GM12892 (cell line): ENCODE data around the gene OXSM.
A peak's percentile ranks its signal among the peaks of the same experiment; 100 is the strongest.

Experiments
- POLR2A ChIP-seq: IDR thresholded peaks from 2 replicates; pipeline ENCODE4 v1.6.1; 2011; ENCODE audit warnings: low read depth, low read length, control low read depth
- POLR2AphosphoS5 ChIP-seq: IDR thresholded peaks from 2 replicates; pipeline ENCODE4 v1.6.1; 2011; ENCODE audit warnings: low read depth, low read length, control low read depth
- TAF1 ChIP-seq: IDR thresholded peaks from 2 replicates; pipeline ENCODE4 v1.6.1; 2011; ENCODE audit warnings: low read depth, mild to moderate bottlenecking, control low read depth, low read length, borderline replicate concordance

DNA sequence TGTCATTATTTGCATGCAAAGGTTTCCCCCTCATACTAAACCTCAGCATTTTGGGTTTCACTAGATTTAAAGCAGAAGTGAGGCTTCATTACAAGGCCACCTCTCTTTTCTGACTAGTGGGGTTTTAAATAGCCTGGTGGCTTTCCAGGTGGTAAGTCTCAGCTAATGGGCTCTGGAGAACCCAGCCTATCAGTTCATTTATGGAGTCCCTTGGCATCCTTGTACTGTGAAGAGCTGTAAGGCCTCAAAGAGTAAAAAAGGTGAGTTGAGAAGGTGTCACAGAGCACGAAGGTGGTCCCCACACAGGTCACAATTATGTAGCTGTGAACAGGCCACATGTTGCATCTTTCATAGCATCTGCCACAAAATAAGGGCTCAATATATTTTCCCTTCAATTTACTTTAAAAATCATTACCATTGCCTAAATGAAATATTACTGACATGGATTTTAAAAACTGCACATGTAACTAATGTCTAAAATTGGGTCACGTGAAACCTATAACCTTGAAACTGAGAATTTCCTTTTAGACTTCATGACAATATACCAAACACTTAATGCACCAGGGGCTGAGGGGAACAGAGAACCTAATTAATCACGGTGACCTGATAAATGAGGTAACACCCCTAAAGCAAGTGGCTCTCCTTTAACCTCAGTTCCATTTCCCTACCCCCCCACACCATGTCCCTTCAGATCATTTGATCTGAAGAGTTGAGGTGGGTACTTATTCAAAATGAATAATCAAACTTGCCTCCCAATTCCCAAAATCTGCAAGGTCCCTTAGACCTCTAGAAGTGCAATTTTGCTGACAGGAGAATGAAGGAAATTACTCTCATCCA lies 7.9 kb upstream of the OXSM start:
- TF ChIP-seq POLR2AphosphoS5 (no peak), POLR2A (0 out of 2 replicates have a peak, but pooled peaks have one; percentile 23), TAF1 (peak; percentile 27; the same call in 1 of the 2 replicates)
